DMS53 treated with DMSO at 0.1 percent for 48 hours (cell line): Measurements from ENCODE around the gene EBF3.
"Not testable (repeated sequence)": the region's sequence is repeated elsewhere in the genome, so short reads cannot be mapped to it uniquely, and the experiment has no call there.

Experiments used
- DNase-seq: peaks from one replicate; lab custom pipeline; 2025; ENCODE audit not compliant: unreplicated experiment; lab: John Stamatoyannopoulos, UW

Gene EBF3

DNA sequence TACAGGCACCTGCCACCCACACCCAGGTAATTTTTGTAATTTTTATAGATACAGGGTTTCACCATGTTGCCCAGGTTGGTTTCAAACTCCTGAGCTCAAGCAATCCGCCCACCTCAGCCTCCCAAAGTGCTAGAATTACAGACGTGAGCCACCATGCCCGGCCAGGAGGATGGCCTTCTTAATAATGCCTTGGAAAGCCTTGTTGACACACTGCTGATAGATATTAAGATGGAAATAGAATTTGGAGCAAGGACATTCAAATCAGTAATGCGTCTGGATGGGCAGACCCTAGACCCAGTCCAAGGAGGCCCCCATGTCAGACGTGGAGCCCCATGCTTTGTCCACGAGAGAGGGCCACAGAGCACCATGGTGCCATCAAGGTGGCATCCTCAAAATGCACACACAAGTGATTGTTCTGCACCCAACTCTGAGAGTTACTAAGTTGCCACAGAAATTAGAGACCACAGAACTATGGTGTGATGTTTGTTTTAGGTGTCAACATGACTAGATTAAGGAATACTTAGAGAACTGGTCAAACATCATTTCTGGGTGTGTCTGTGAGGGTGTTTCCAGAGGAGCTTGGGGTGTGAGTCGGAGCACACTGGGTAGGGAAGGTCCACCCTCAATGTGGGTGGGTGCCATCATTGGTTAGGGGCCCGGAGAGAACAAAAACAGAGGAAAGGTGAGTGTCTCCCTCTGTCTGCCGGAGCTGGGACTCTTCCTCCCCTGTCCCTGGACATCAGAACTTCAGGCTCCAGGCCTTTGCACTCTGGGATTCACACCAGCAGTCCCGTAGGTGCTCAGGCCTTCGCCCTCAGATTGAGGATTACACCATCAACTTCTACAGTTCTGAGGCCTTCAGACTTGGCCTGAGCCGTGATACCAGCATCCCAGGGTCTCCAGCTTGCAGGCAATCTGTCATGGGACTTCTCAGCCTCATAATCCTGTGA, 34.5 kb downstream of the EBF3 start:
- no peak for DNase-seq

DNA sequence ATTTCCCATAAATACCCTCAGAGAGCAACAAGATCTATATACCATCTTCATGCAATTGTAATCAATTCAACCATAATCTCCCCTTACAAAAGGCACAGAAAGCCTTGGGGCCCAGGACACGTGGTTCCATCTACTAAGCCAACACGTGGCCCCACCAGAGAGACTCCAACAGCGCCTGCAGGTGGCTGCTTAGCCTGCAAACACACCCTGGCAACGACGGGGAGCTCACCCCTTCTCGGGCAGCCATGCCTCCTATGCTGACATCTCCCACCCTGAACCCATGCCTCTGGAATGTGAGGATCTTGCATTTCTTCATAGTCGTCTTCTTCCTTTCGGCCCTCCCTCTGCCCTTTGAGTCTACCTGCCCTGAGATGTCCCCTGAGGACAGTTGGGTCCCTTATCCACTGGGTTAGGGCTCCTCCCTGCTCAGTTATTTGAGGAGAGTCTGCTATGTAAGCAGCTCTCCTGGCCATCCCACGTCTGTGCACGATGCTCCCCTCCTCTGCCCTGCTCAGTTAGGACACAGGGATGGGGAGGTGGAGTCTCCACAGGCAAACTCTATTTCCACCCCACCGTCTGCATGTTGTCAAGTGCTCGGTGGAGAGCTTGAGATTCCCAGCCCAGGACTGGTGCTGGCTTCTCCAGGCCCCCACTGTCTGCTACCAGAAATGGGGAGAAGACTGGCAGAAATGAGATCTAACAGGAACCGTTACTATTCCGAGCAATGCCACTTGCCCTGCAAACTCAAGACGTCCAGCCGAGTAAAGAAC, 36.5 kb downstream of the EBF3 start:
- DNase-seq = no peak

DNA sequence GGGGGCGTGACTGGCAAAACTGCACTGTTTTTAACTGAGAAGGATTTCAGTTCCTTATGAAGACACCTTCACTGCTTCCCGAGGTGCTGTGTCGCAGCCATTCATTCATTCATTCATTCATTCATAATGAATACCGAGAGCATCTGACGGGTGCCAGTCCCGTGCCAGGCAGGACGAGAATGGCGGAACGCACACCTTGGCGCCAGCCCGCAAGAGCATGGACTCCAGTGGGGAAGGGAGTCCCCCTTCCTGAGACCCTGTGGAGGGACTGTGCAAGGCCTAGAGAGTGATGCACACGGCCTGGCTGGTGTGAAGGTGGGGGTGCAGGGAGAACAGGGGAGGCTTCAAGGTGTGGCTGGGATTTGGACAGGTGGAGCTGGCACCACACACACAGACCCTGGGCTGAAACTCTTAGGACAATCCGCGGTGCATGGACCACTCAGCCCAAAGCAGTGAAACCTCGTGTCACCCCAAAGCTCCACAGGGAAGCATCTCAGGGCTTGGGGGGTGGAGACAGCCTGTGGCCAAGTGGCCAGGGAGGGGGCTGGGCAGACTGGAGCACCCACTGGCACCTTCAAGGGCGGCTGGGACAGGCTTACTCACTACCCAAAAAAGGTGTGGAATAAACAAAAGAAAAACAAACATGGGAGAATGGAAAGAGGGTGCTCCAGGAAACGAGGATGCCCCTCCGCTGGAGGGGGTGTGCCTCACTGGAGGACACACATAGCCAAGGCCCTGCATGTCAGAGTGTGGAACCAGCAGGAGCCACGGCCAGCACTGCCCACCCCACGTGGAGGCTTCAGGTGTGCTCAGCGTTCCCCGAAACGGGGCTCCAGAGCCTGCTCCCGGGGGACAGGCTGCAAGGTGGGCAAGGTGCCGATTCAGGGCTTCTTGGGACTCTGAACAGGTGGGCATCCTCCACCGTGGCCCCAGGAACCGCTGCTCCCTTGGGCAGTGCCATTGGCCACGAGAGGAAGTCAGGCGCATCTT, 37.7 kb downstream of the EBF3 start:
- no peak for DNase-seq

DNA sequence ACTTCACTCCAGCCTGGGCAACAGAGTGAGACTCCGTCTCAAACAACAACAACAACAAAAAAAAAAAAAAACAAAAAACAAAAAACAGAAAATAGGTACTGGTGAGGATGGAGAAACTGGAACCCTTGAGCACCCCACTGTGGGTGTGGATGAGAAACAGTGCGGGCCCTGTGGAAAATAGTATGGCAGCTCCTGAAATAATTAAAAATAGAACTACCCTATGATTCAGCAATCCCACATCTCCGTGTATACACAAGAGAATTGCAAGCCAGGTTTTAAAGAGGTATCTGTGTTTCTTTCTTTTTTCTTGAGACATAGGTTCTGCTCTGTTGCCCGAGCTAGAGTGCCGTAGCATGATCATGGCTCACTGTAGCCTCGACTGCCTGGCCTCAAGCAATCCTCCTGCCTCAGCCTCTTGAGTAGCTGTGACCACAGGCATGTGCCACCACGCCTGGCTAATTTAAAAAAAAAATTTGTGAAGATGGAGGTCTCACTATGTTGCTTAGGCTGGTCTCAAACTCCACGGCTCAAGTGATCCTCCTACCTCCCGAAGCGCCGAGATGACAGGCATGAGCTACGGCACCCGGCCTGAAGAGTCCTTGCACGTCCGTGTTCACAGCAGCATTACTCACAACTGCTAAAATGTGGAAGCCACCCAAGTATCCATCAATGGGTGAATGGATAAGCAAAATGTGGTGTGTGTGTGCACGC, 39.5 kb downstream of the EBF3 start:
- no peak for DNase-seq

DNA sequence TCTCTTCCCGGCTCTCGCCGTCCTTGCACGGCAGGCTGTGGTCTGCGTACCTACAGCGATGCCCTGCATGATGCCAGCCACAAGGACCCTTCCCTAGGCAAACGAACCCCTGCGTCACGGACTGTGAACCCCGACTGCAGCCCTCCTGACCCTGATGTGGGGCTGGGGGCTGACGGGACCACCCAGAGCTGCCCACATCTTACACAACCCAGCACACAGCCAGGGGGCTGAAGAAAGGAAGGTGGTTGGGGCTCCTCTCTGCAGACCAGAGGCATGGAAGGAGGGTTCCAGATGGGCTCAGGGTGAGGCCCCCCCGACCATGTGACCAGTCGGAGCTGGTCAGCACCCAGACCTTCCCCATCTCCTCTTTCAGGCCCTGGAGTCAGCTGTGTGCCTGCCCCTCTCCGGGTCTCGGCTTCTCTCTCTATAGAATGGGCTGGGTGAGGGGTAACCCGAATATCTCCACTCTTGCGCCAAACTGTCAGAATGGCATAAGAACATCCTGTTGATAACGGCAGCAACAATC, 41.4 kb downstream of the EBF3 start:
- DNase-seq = no peak

DNA sequence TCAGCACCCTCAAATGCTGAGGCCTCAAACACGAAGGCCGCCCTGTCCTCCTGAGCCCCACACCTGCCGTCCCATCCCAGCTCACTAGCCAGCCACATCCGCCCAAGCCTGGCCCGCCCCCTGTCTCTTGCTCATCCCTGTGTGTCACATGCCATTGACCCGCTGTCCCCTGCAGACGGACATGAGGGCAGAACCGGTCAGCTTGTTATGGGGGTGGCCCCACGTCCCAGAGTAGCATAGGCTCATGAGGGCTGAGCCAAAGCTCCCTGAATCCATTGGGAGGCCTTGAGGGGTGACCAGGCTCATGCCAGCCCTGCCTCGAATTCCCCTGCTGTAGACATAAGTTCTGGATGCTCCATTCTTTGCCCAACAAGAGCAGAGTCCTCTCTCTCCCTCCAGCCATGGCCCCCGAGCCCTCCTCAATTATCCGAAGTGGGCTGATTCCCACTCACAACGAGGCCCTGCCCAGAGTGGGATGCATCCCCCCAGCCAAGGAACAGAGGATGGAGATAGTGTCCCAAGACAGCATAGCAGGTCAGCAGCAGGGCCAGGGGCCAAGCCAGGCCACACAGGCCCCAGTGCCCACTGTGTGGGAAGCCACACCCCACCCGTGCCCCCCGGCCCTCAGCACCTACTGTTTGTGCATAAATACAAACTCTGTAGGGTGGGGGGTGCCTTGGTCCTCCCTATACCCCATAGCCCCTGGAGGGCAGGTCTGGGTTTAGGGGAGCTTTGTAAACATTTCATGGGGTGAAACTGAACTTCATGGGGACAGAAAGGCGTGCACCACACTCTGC, 42.1 kb downstream of the EBF3 start:
- DNase-seq = no peak

DNA sequence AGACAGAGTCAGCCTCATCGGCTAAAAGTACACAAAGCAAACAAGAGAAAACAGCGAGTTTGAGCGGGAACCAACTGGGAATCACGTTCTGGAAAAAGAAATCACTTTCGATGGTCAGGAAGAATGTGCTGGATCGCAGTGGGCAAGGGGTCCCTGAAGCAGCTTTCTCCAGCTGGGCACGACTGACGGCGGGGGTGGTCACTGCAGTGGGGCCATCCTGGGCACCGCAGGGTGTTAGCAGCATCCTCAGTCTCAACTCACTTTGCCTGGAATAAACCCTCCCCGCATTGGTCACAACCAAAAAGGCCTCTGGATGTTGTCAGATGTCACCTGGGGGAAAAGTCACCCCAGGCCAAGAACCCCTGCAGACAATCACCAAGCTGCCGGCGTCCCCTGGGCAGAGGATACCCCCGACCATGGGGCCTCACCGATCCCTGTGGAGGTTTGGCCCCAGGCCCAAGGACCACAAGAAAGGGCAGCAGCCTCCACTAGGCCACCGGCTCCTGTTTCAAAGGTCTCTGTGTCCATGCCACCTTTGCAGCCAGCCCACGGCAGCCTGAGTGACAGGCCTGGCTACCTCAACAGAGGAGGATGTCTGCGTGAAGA, 42.9 kb downstream of the EBF3 start:
- DNase-seq = no peak

DNA sequence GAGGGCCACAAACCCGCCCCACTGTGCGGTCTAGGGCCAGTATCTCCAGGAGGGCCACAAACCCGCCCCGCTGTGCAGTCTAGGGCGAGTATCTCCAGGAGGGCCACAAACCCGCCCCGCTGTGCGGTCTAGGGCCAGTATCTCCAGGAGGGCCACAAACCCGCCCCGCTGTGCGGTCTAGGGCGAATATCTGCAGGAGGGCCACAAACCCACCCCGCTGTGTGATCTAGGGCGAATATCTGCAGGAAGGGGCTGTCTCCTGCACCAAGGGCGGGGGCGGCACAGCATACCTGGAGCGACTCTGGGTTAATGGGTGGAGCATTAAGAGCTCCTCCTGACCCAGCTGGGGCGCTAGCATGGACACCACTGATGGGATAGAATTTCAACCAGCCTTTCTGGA, 43.9 kb downstream of the EBF3 start:
- DNase-seq = not testable (repeated sequence)

DNA sequence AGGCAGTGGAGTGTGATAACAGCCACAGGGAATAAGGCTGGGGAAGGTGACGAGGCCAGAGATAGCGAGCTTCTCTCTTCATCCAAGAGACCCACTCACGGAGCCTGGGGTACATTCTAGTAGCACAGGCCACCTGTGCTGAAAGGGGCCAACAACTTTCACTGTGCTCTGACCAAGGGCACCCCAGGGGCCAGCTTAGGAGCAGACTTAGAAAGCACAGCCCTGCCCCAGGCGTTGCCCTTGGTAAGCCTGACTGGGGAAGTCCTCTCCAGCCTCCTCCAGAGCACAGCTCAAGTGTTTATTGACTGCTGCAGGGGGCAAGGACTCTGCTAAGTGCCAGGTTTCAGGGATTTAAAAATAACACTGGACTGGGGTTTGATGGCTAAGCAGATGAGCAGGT, 44.7 kb downstream of the EBF3 start:
- DNase-seq = no peak

DNA sequence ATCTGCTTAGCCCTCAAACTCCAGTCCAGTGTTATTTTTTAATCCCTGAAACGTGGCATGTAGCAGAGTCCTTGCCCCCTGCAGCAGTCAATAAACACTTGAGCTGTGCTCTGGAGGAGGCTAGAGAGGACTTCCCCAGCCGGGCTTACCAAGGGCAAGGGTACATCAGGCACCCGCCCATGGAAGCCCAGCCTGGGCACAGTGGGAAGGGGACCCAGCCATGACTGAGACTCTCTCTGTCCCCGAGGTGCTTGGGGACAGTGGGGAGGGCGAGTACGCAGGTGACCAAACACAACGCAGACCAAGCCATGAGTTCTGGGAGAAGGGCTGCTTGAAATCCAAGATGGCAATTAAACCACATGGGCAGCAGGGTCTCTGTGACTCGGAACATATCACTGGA, 45.2 kb downstream of the EBF3 start:
- DNase-seq = no peak

DNA sequence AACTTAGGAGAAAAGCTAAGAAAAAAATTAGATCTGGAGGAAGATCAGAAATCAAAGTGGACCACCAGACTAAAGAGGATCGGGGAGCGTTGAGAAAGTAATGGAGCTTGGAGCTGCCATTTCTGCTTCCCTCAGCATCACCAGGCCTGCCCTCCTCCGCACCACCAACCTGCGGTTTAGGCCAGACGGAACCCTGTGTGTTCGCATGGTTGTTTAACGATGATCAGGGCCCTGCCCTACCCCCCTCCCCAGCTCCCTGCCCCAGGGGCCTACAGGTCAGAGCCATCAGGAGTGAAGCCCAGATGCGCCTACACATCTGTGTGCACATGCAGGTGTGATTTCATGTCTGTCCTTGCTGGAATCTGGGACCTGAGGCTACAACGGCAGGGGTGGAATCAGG, 45.7 kb downstream of the EBF3 start:
- DNase-seq = no peak

DNA sequence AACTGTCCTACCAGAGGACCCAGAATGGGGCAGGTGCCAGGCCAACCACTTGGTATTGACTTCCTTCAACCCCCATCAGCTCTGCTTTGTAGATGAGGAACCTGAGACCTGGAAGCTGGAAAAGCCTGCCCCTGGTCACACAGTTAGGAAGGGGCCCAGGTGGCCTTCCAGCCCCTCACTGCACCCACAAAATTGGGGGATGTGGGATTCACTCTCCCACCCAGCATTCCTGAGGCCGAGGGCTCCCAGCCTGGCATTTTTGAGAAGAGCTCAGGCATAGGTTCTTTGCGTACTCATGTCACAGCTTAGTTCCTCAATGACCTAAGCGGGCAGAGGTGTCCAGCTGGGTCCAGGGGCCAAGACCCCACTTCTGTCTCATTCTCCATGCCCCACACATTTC, 46.1 kb downstream of the EBF3 start:
- DNase-seq = no peak

DNA sequence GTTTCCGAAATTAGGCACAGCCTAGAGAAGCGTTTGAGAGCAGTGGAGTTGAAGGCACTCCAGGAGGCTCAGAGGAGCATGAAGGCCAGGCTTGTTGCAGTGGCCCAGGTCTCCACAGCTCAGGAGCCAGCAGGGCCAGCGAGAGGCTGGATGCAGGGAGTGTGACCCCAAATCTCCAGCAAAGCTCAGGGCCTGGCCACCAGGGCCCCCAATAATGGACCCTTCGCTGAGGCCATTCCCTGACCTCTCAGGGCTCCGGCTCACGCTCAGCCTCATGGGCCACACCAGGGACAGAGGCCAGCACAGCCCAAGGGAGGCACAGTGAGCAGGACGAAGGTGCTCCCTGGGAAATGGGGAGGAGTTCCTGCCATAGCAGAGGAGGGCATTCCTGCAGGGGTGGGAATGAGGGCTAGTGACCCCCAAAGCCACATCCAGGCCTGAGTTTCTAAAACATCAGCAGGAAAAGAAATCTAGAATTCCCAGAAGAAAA, 47.5 kb downstream of the EBF3 start:
- no peak for DNase-seq

DNA sequence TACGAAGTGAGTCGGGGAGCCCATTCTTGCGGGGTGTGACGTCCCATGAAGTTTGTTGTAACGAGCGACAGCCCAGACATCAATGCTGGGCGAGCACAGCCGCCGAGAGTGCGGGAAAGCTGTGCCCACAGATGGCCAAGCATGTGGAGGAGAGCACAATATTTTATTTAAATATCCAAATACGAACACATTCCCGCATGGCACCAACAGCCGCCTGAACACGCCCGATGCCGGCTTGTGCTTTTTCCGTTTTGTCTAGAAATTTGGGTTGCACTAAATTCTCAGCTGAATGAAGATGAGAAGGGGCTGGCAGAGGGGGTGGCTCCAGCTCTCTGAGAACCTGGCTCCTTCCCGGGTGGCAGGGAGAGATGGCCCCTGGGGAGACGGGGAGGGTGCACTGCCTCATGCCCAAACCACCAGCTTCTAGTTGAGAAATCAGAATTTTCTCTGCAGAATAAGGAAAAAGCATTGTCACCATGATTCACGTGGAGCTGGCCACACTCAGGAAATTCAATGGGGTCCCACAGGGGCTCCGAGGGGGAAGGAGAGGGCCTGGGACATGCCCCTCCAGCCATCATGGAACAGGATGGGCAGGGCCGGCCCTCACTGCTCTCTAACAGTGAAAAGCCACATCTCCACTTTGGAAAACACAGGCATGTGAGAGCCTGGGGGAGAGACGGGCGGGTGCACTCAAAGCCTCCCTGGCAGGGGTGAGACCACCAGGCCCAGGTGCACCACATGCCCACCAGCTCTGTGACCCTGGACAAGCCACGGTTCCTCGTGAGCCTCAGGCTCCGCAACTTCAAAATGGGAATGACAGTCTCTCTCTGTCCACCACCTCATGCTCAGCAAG, 48.3 kb downstream of the EBF3 start:
- DNase-seq = no peak

DNA sequence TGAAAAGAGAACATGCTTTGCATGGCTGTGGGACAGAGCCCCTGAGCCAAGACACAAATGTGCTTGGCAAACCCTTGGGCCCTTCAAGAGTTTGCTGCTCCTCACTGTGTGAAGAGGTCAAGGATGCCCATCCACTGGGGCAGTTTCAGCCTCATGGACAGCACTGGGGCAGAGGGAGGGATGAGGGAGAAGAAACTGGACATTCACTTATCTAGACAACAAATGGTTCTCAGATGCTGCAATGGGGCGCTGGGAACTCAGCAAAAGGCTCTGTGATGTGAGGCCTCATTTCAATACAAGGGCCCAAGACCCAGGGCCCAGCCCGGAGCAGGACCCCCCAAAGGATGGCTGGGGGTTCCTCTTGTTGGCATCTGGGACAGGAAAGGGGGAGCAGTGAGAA, 49.1 kb downstream of the EBF3 start:
- DNase-seq = no peak

DNA sequence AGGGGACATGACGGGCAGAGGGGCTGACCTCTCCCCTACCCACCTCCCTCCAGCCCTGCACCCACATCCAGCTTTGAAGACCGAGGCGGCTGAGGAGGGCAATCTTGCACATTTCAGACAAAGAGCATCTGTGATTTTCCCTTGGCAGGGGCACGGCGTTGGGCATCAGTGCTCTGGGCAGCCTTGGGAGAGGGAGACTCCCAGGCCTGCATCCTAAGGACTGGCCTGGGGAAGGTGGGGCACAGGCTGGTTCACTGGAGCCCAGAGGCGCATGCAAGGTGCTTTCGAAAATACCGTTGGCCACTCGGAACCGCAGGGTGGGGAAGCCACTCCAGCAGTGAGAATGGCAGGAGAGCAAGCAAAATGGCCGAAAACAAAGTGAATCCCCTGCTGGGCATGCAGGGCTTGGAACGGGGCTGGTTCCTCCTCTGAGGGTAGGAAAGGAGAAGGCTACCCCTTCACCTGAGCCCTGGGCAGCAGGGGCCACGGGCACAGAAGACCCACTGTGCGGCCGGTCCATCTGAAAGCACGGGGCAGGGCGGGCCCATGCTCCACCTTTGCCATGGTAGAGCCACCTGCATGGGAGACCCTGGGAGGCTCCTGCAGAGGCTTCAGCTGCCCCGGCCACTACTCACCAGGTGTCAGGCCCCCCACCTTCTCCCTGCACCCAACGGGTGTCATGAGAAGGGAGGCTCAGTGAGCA, 49.8 kb downstream of the EBF3 start:
- DNase-seq = no peak

DNA sequence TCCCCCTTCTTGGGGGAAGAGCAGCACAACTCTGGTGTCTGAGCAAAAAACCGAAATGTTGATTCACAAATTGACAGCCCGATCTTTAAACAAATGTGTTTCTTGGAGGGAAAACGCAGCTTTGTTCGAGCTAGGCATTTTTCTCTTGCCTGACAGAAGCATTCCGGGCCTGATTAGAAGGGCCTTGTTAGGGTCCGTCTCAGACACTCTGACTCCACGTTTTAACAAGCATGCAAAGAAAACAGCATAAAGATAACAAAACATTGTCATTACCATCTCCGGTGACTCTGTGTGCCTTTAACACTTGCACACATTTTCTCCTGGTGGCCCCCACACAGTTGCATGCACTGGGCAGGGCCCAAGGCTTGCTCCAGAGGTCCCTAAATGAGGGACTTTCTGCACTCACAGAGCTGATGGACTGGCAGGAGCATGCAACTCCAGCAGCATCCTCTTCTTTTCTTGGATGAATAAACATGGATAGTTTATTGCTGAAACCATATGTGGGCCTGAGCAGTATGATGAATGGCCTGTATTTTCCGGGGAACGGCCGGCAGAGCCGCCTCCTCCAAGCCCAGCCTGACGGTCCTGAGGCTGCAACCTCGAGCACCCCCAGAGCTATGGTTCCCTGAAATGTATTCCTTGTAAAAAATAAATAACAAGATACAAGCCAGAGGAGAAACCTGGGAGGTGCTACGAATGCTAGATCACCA, 50.9 kb downstream of the EBF3 start:
- DNase-seq = no peak
